Sigmoid colon (tissue), 4 donors: ENCODE data around the gene FREM1.
A peak's percentile ranks its signal among the peaks of the same experiment; 100 is the strongest.

Source experiments
- EP300 ChIP-seq, 4 donors: sonication (generic); formaldehyde crosslinking; IDR thresholded peaks; one replicate each; pipeline ENCODE4 v1.6.1; 2017; ENCODE audit warnings: antibody characterized with exemption in 4 of 4
- POLR2AphosphoS5 ChIP-seq, 4 donors: sonication (generic); formaldehyde crosslinking; IDR thresholded peaks; one replicate each; pipeline ENCODE4 v1.6.1; 2017; ENCODE audit warnings: antibody characterized with exemption in 4 of 4

DNA sequence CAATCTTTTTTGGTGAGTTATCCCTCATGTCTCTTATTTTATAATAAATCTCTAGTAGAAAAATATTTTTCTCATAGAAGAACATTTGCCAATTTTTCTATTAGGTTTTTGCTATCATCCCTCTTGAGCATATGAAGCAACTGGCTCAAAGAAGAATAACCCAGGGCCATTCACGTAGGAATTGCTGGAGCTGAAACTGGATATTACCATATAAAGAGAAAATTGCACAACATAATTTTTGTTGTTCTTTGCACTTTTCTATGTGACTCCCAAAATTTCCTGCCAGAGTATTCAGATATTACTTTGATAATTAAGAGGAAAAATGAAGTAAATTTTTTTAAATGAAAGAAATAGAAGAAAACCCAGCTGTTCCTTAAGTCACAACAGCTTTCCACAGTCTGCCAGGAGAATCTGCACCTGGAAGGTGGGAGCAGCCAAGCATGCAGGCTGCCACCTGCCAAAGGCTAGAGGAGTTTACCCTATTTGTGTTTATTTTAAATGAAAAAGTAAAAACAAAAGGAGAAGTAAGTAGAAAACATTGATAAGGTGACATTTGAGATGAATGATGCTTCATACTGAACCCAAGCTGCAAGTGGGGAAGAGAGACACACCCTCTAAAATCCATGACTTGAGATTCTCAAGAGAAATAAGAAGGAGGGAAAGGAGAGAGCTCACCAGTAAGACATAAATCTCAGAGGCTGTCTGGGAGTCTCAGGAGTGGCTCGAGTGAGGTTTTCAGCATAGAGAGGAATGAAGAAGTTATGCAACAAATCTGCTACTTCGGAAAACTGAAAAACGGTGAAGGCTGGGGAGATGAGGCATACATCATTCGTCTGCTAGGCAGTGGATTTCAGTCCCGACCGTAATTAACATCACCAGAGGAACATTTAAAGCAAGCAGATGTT lies 31.5 kb upstream of the FREM1 start:
- TF ChIP-seq EP300 (IDR thresholded peaks at IDR 0.05) (no peak), POLR2AphosphoS5 (IDR thresholded peaks at IDR 0.05) (peak in 1 of 4 donors; percentile 17)
